ENCODE data around the gene NSD1. TPM values are rescaled to one million over a fixed set of nuclear protein-coding genes. Genes with fewer than 3 reads are reported as not detected.

The NSD1 gene
- total RNA-seq, 3 donors from 2014 or later, result 37.7 to 52.2 (median 38.6) TPM

GRCh38 chr5:177300236-177300880, 166.8 kb downstream of the NSD1 start:
- Histone ChIP-seq H3K9me3 (no peaks in the 10 kb centered on the region), H3K4me3 (no peak overlapping the region), H3K27ac (peak overlapping the region; percentile 85 to 90), H3K4me1 (peaks cover 10 to 34% of the 10 kb centered on the region in 2 donors), H3K36me3 (no peaks in the 10 kb centered on the region), H3K27me3 (no peaks in the 10 kb centered on the region)
- TF ChIP-seq CTCF (IDR thresholded peaks at IDR 0.05) (no peak), POLR2AphosphoS5 (IDR thresholded peaks at IDR 0.05) (no peak), POLR2A (IDR thresholded peaks at IDR 0.05) (no peak)
- DNase-seq (ENCODE audit: low spot score in 2 of 2), result no peak
- intact Hi-C loops (cut with DNase I; ENCODE audit: low total_unique reads), result no loop called here

GRCh38 chr5:177300951-177301350, 167.4 kb downstream of the NSD1 start:
- no peaks in the 10 kb centered on the region for H3K27me3 ChIP-seq
- H3K9me3 ChIP-seq, result no peaks in the 10 kb centered on the region
- peaks cover 10 to 36% of the 10 kb centered on the region in 2 donors for H3K4me1 ChIP-seq
- DNase-seq (ENCODE audit: low spot score in 2 of 2), result no peak
- H3K4me3 ChIP-seq, result no peak overlapping the region
- H3K27ac ChIP-seq, result peak overlapping the region; percentile 85 to 90
- intact Hi-C loops (cut with DNase I; ENCODE audit: low total_unique reads), result no loop called here
- TF ChIP-seq CTCF (IDR thresholded peaks at IDR 0.05), result no peak
- no peak for TF ChIP-seq POLR2AphosphoS5 (IDR thresholded peaks at IDR 0.05)
- no peak for TF ChIP-seq POLR2A (IDR thresholded peaks at IDR 0.05)
- H3K36me3 ChIP-seq, result no peaks in the 10 kb centered on the region

GRCh38 chr5:177301503-177302165, 168.1 kb downstream of the NSD1 start:
- peak; percentile 84 to 90 for DNase-seq (ENCODE audit: low spot score in 2 of 2)
- peak overlapping the region; percentile 85 to 90 for H3K27ac ChIP-seq
- H3K4me1 ChIP-seq, result peaks cover 10 to 36% of the 10 kb centered on the region in 2 donors

GRCh38 chr5:177302354-177303110, 169.0 kb downstream of the NSD1 start:
- H3K36me3 ChIP-seq, result no peaks in the 10 kb centered on the region
- peak overlapping the region; percentile 85 to 90 for H3K27ac ChIP-seq
- H3K27me3 ChIP-seq, result no peaks in the 10 kb centered on the region
- intact Hi-C loops (cut with DNase I; ENCODE audit: low total_unique reads), result no loop called here
- TF ChIP-seq POLR2AphosphoS5 (IDR thresholded peaks at IDR 0.05) (no peak), CTCF (IDR thresholded peaks at IDR 0.05) (peak in 1 of 3 donors; percentile 19)
- no peaks in the 10 kb centered on the region for H3K9me3 ChIP-seq
- H3K4me3 ChIP-seq, result peak overlapping the region; percentile 89 to 94 (median 90)
- no peak for DNase-seq (ENCODE audit: low spot score in 2 of 2)
- peaks cover 10 to 36% of the 10 kb centered on the region in 2 donors for H3K4me1 ChIP-seq

More at GRCh38 chr5:177301503-177302165, 168.1 kb downstream of the NSD1 start:
- Histone ChIP-seq H3K4me3 (peak overlapping the region in 1 of 3 donors; percentile 90), H3K36me3 (no peaks in the 10 kb centered on the region), H3K27me3 (no peaks in the 10 kb centered on the region), H3K9me3 (no peaks in the 10 kb centered on the region)
- intact Hi-C loops (cut with DNase I; ENCODE audit: low total_unique reads), result no loop called here
- TF ChIP-seq POLR2AphosphoS5 (IDR thresholded peaks at IDR 0.05), result peak in 1 of 3 donors; percentile 65
- no peak for TF ChIP-seq POLR2A (IDR thresholded peaks at IDR 0.05)

GRCh38 chr5:177303121-177303924, 169.8 kb downstream of the NSD1 start, which contains the start of the genes PRELID1 and RAB24:
Gene PRELID1 (plus strand): TSS chr5:177303799. CDS start chr5:177303986, 187 bp downstream.
Gene RAB24 (minus strand): TSS chr5:177303719. CDS start chr5:177303288, 431 bp downstream.
- Histone ChIP-seq H3K4me1 (peaks cover 16 to 36% of the 10 kb centered on the region in 2 donors), H3K4me3 (peak within 1 kb of the TSS; percentile 89 to 94 (median 90)), H3K27ac (peak within 1 kb of the TSS; percentile 85 to 90), H3K27me3 (no peaks in the 10 kb centered on the region), H3K9me3 (no peaks in the 10 kb centered on the region), H3K36me3 (no peaks in the 10 kb centered on the region)
- intact Hi-C loops (cut with DNase I; ENCODE audit: low total_unique reads), result no loop called here
- peak; percentile 70 to 92 (median 76) for TF ChIP-seq POLR2AphosphoS5 (IDR thresholded peaks at IDR 0.05)
- TF ChIP-seq POLR2A (IDR thresholded peaks at IDR 0.05), result peak; percentile 62
- peak in 1 of 3 donors; percentile 23 for TF ChIP-seq CTCF (IDR thresholded peaks at IDR 0.05)
- peak; percentile 84 to 91 for DNase-seq (ENCODE audit: low spot score in 2 of 2)
